RPMI7951 (cell line): Measurements from ENCODE around the gene MAD2L1. TPM values are rescaled to one million over a fixed set of nuclear protein-coding genes. Genes with fewer than 3 reads are reported as not detected.

Experiments
- DNase-seq: peaks from one replicate; pipeline ENCODE4 v3.0.0-alpha.2; 2012; ENCODE audit warnings: low read depth
- total RNA-seq: library from RNA; depleted of rRNA; stranded (reverse); fragments of >200 nt; shearing (Covaris generic); gene quantifications from 2 replicates; pipeline ENCODE4 v1.2.3, GENCODE V29; 2014

Gene MAD2L1
- total RNA-seq, 1 experiment from 2014 or later = 177 TPM

GRCh38 chr4:120059036-120059435, 7.6 kb downstream of the MAD2L1 start:
- DNase-seq = no peak

DNA sequence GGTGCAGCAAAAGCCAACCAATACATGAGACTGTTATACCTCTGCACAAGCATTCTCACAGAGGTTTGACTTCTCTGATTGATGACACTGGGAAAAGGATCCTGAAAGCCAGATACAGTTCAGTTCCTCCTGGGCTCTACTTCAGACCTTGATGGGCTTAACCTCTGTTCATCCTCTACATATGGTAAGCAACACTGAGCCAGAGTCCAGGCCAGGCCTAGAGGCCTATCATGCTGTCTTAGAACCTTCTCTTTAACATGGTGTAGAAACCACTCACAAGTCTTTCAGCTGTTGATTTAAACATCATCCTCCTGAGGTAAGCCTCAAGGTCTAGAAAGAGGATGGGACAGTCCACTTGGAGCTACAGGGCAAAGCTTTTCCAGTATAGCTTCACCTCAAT, 9.2 kb downstream of the MAD2L1 start:
- DNase-seq = no peak

DNA sequence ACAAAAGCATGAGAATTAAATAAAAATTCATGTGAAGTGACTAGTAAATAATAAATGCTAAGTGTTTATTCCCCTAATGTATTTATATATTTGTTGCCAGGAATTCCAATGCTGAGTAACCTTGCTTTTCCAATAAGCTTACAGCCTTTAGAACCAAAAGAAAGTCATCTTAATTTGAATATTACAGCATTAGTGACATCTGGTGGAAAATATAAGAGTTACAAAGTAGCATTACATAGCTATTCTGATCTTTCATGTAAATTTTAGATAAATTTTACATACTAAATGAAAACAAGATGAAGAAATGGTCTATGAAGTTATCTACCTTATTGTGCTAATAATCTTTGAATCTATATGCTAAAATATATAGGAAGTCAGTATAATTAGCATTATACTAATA, 10.4 kb downstream of the MAD2L1 start:
- no peak for DNase-seq

- no peak for DNase-seq
Measured at GRCh38 chr4:120055795-120056194, 10.9 kb downstream of the MAD2L1 start.

- DNase-seq = no peak
Measured at GRCh38 chr4:120055162-120055561, 11.5 kb downstream of the MAD2L1 start.

GRCh38 chr4:120053911-120054310, 12.7 kb downstream of the MAD2L1 start:
- no peak for DNase-seq

- peak; percentile 76 for DNase-seq
Measured at GRCh38 chr4:120052856-120053255, 13.8 kb downstream of the MAD2L1 start.

- no peak for DNase-seq
Measured at GRCh38 chr4:120051253-120051652, 15.4 kb downstream of the MAD2L1 start.

- peak; percentile 85 for DNase-seq
Measured at GRCh38 chr4:120049732-120050494, 16.7 kb downstream of the MAD2L1 start.

GRCh38 chr4:120043828-120044227, 22.8 kb downstream of the MAD2L1 start:
- peak; percentile 27 for DNase-seq

GRCh38 chr4:120037411-120037810, 29.2 kb downstream of the MAD2L1 start:
- no peak for DNase-seq

DNA sequence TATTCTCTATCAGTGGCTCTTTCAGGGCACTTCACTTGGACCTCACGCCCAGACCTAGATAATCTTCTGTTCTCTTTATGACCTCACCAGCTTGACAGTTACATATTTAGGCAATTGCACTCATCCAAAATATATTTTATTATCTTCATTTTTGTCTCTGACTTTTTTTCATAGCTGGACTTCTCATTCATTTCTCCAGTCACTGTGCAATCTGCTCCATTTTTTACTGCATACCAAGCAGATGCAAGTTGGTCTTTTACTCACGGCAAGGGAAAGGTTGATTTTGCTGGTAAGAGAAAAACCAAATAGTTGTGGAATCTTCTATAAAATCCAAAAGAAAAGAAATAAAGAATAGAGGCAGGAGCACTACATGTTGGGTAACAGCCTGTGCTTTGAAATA, 31.7 kb downstream of the MAD2L1 start:
- no peak for DNase-seq

GRCh38 chr4:120026853-120027252, 39.8 kb downstream of the MAD2L1 start:
- no peak for DNase-seq

DNA sequence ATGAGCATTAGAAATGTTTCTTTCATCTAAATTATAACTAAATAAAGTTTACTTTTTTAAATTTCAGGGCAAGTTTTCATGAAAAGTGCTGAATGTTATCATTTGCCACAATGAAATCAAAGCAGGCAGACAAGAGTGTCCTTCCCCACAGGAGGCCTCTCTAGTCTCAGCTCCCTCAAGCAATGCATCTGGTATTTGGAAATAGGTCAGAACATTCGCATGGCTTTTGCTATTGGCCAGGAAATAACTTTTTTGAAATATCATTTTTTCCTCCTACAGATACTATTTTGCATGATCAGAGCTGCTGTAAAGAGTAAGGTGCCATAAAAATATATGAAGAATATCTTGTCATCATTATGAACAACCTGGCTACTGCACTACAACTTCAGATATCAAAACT, 41.1 kb downstream of the MAD2L1 start:
- no peak for DNase-seq

DNA sequence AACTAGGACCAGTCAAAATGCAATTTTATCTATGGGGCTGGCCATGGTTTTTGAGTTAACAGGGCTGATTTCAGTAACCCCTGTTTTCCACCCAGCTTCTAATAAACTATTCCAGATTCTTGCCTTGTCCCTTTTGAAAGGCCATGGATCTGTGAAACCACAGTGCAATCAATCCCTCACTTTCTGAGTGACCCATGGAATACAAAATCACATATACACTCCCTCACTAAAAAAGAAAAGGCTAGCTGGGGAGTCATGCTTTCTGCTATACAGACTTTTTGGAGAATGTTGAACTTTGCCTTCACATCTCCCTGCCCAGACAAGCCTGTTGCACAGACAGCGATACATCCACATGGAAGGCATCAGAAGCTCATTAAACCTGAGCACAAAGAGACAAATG, 47.9 kb downstream of the MAD2L1 start:
- no peak for DNase-seq

DNA sequence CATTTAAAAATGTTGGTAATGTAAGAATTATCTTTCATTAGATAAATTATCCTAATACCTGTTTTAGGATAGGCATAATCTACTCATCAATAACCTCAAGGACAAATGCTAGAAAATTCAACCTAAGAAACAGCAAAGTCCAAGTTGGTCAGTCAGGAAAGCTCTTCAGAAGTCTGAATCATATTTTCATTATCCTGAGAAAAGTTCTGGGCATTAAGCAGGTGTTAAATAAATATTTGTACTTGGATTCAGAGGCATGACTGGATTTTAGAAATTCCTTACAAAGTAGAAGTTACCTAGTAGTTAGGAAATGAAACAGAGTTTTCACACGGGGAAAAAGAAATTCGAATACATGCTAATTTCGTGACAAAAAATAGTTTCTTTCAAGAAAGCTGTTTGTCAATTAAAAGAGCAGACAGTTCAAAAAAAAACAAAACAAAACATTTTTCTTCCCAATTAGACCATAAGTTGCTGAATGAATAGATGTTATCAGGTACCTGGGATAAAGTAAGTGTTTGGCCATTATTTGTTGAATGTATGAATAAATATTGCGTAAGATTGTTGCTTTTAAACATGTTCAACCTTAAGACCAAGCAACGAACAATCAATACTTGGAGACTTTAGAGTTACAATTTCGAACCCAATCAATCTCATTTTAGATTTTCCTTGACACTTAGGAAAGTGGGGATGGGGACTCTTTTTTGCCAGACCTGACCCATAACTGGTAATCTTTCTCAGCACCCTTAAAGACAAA, 48.5 kb downstream of the MAD2L1 start:
- no peak for DNase-seq

DNA sequence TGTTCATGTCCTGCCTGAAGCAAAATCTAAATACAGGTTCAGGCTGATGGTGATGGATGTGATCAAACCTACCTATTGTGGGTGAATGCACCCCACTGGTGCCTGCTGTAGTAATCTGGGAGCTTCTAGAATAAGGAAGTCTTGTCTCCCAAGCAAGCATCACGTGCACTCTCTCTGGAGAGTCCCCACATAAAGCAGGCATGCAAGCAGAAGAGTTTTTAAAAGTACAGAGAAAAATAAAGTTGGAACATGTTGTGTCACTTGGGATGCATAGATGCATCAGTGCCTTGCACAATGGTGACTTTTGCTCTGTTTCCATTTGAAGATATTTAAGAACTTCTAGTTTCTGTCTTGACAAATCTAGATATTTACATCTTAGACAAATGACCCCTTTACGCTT, 54.9 kb downstream of the MAD2L1 start:
- DNase-seq = no peak

DNA sequence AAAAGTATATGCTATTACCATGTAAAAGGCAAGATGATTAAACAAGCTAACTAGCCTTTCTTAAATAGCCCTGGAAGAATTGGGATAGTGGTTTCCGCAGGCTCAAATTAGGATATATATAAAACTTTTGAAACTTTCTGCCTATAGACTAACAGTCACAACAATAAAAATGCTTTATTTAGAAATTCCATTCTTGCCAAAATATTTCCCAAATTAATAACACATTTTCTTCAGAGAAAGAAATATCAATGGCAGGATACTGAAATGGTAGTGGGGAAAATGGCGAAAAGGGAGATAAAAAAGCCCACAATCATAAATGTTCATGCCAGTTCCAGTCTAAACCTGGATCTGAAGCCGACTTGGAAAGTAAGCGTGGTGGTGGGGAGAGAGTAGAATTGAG, 56.0 kb downstream of the MAD2L1 start:
- DNase-seq = no peak

GRCh38 chr4:120009731-120010130, 56.9 kb downstream of the MAD2L1 start:
- DNase-seq = no peak

- no peak for DNase-seq
Measured at GRCh38 chr4:120008957-120009356, 57.7 kb downstream of the MAD2L1 start.

DNA sequence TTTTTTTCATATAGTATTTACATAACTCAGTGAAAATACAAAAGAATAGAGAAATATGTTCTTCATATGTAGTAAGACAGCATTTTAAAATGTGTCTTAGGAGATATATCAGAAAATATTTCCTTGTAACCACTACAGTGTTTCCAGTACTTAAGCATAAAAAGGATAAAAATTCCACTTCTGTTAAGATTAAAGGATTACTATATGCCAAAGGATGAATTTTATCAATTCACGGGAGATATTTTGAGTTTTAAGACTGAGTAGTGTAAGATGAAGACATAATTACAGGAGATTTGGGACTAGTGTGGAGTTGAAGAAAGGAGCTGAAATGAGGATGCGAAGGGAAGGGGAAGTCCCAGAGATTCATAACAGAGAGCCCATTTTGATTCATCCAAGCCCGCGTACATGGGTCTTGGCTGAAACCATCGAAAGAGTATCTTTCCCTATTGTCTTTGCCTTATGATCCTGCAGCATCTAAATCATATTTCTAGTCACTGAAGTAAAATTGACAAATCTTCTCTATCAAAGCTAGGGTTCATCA, 58.7 kb downstream of the MAD2L1 start:
- no peak for DNase-seq

DNA sequence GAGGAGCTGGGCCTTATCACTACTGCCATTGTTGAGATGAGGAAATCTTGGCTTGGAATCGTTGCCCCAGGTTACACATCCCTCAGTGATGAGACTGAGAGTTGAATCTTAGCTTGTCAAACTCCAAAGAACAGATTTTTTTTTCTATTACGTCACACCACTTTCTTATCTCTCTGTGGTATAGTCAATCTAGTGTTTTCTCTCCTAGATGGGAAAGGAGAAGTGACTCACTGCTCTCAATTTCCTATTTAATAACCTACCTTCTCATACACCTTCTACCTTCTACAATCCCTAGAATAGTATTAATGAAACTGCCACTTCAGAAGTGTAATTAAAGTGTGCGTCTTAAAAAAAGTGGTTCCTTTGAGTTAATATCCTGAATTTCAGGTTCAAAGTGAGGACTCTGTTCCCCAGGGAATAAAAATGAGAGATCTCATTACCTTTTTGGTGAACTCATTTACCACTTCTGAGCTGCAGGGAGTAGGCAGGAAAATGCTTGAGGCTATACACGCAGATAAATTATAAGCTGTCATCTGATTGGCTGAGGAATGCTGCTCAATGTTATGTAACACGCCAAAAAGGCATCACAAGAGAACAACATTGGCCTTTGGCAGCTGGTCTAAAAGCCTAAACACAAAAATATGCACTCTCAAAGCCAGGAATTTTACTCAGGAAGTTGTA, 59.3 kb downstream of the MAD2L1 start:
- no peak for DNase-seq
